Measurements from ENCODE around the gene ZNF446. TPM values are rescaled to one million over a fixed set of nuclear protein-coding genes. Genes with fewer than 3 reads are reported as not detected.

The ZNF446 gene
- total and polyA plus RNA-seq, 10 donors = 7.1 to 18.8 (median 11.7) TPM

GRCh38 chr19:58477130-58477529 lies 978 bp downstream of the ZNF446 start:
- 64 to 94% (median 91%) methylated on average over 4 to 15 of the region's 15 CpGs for WGBS, 5 donors
- no peaks in the 10 kb centered on the region for H3K9me3 ChIP-seq
- peak overlapping the region in 1 of 8 donors; percentile 92 for H3K4me3 ChIP-seq
- H3K27ac ChIP-seq = peak overlapping the region in 5 of 8 donors; percentile 85 to 95 (median 90)
- H3K27me3 ChIP-seq (replicated peaks in 1 of 7) = no peaks in the 10 kb centered on the region
- TF ChIP-seq POLR2AphosphoS5 (IDR thresholded peaks at IDR 0.05) = no peak
- peak; percentile 85 for DNase-seq
- H3K4me1 ChIP-seq = peaks cover 13 to 26% (median 22%) of the 10 kb centered on the region in 6 donors
- peaks cover 0 to 51% (median 18%) of the 10 kb centered on the region in 6 donors for H3K36me3 ChIP-seq
- intact Hi-C loops (cut with DNase I; ENCODE audit: low total_unique reads) = no loop called here

- Histone ChIP-seq H3K36me3 (peaks cover 0 to 48% (median 10%) of the 10 kb centered on the region in 6 donors), H3K9me3 (no peaks in the 10 kb centered on the region), H3K4me1 (peaks cover 13 to 26% (median 22%) of the 10 kb centered on the region in 6 donors), H3K27ac (no peak overlapping the region), H3K27me3 (replicated peaks in 1 of 7) (no peaks in the 10 kb centered on the region), H3K4me3 (no peak overlapping the region)
- 95 to 100% (median 100%) methylated on average over 1 of the region's 1 CpG for WGBS, 5 donors
- intact Hi-C loops (cut with DNase I; ENCODE audit: low total_unique reads) = no loop called here
- no peak for DNase-seq
- TF ChIP-seq POLR2A (IDR thresholded peaks at IDR 0.05) = no peak
- TF ChIP-seq POLR2AphosphoS5 (IDR thresholded peaks at IDR 0.05) = no peak
- no peak for TF ChIP-seq CTCF (IDR thresholded peaks at IDR 0.05 in 8 of 11, conservative IDR thresholded peaks at IDR 0.05 in 3 of 11)
Measured at GRCh38 chr19:58477871-58478270, 1.7 kb downstream of the ZNF446 start.

GRCh38 chr19:58479303-58479702 lies 3.2 kb downstream of the ZNF446 start:
- Histone ChIP-seq H3K9me3 (no peaks in the 10 kb centered on the region), H3K27ac (no peak overlapping the region), H3K27me3 (replicated peaks in 1 of 7) (no peaks in the 10 kb centered on the region), H3K4me1 (peaks cover 13 to 26% (median 22%) of the 10 kb centered on the region in 6 donors), H3K4me3 (no peak overlapping the region), H3K36me3 (peaks cover 0 to 38% (median 5%) of the 10 kb centered on the region in 6 donors)
- 87 to 99% (median 93%) methylated on average over 7 of the region's 7 CpGs for WGBS, 5 donors
- no peak for TF ChIP-seq POLR2AphosphoS5 (IDR thresholded peaks at IDR 0.05)
- no peak for TF ChIP-seq POLR2A (IDR thresholded peaks at IDR 0.05)
- TF ChIP-seq CTCF (IDR thresholded peaks at IDR 0.05 in 8 of 11, conservative IDR thresholded peaks at IDR 0.05 in 3 of 11) = no peak
- no peak for DNase-seq
- intact Hi-C loops (cut with DNase I; ENCODE audit: low total_unique reads) = no loop called here

- H3K27me3 ChIP-seq (replicated peaks in 1 of 7) = no peaks in the 10 kb centered on the region
- peaks cover 12 to 22% (median 19%) of the 10 kb centered on the region in 6 donors for H3K4me1 ChIP-seq
- H3K36me3 ChIP-seq = peaks cover 0 to 38% (median 5%) of the 10 kb centered on the region in 6 donors
- H3K4me3 ChIP-seq = no peak overlapping the region
- no peak overlapping the region for H3K27ac ChIP-seq
- H3K9me3 ChIP-seq = no peaks in the 10 kb centered on the region
- TF ChIP-seq POLR2A (IDR thresholded peaks at IDR 0.05) = no peak
- peak in 1 of 3 donors; percentile 7 for TF ChIP-seq POLR2AphosphoS5 (IDR thresholded peaks at IDR 0.05)
- TF ChIP-seq CTCF (IDR thresholded peaks at IDR 0.05 in 8 of 11, conservative IDR thresholded peaks at IDR 0.05 in 3 of 11) = no peak
- intact Hi-C loops (cut with DNase I; ENCODE audit: low total_unique reads) = no loop called here
- 88 to 95% (median 93%) methylated on average over 10 to 28 of the region's 28 CpGs for WGBS, 5 donors
- DNase-seq = no peak
Measured at GRCh38 chr19:58479736-58480480, 3.8 kb downstream of the ZNF446 start.
